Stimulated activated CD8-positive, alpha-beta memory T cell treated with anti-CD3 and anti-CD28 coated beads, Interleukin-4, amount 100 ng/mL, for 24 hours (primary cell): ENCODE measurements around the gene DUOXA1.
"Not testable (repeated sequence)": the region's sequence is repeated elsewhere in the genome, so short reads cannot be mapped to it uniquely, and the experiment has no call there.

ENCODE experiments used
- DNase-seq: peaks from one replicate; pipeline ENCODE4 v3.0.0-alpha.2; 2020; ENCODE audit warnings: low read depth

The DUOXA1 gene

DNA sequence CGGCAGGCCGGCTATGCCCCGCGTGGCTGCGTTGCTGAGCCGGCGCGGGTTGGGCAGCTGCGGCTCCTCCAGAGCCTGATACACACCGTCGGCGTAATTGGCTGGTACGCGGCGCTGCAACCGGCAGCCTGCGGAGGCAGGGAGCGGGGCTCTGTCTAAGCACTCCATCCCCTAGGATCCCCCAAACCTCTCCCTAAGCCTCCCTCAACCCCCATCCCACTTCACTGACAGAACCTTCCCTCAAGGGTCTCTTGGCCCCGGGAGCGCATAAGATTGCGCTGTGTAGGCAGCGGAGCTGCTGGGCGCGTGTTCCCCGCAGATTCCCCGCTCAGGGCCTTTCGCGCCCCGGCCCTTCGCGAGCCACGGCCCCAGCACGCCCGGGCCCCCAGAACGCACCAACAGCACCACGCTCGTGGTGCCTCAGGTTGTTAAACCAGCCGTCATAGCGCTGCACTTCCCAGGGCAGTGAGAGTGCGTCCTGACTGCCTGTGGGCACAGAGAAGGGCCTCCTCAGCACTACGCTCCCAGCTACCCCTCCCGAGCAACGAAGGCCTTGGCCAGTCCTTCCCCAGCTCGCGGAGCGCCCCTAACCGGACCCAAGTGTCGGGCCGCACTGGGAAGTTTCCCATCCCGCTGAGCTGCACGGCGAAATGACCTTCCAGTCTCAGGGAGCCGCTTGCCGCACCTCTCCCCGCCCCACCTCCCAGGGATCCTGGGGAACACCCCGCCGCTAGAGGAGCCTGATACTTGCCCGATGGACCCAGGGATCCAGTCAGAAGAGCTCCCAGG is 16.9 kb downstream of the DUOXA1 start:
- no peak for DNase-seq

DNA sequence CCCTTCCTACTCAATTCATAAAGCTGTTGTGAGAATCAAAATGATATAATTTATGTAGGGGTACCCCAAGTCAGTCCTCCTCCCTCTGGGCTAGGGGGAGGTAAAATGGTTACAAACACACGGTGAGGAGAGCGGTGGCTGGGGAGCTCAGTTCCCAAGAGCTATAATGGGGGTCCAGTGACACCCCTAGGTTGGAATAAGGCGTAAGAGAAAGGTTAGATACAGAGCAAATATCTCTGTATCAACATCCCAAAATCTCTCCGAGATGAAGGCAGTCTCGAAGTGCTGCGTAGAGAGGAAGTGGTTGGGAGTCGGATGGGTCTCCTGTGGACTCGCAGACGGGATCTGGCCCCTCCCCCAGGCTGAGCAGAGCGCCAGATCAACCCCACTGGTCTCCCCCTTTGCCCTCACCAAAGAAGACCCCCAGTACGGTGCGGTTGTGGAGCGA is 17.5 kb downstream of the DUOXA1 start:
- DNase-seq, result no peak

DNA sequence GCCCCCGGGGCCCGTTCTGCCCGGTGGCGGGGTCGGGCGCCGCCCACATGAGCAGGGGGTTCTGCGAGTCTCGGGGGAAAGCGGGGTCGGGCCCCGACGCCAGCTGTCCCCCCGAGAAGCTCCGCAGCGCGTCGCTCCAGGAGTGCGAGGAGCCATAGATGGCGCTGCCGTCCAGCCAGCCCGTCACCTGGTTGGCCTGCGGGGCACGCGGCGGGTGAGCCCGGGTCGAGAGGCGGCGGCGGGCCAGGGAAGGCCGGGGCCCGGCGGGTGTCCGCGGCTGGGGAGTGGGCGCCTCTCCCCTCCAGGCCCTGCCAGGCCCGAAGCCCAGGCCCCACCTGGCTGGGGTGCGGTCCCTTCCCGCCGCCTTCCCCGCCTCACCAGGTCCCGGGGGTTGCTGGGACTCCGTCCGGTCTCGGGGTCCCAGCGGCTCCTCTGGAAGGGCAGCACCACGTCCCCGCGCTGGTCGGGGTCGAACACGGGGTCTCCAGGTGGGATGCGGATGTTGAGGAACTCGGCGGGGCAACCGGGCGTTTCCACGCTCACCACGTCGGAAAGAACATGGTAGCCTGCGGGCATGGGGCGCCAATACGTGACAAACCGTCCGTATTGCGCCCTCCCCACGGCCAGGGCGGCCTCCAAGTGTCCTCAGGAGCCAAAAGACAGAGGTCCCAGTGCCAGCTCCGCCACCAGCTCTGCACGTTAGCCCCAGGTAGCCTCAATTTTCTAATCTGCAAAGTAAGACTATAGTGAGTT is 18.1 kb downstream of the DUOXA1 start:
- no peak for DNase-seq

DNA sequence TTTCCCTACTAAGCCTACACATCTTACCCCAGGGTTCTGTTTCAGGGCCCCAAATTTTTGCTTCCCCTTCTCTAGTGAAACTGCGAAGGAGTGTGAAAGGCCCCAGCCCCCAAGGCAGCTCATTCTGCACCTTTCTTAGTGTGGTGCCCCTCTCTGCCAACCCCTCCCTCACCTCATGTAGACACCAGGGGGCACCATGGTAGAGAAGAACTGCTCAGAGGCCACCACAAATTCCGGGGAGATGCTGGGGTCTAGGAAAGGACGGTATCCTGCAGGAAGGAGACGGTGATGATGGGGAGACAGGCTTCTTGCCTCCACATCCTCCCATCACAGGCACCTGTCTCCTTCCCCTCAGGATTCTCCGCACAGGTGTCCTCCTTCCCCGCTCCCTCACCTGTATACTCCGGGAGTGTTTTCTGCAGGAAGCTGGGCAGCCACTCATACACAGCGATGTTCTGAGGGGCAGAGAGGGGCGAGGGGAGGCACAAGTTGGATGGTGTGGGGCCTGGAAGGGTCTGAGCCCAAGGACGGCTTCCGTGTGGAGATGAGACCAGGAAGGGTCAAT is 19.3 kb downstream of the DUOXA1 start:
- no peak for DNase-seq

DNA sequence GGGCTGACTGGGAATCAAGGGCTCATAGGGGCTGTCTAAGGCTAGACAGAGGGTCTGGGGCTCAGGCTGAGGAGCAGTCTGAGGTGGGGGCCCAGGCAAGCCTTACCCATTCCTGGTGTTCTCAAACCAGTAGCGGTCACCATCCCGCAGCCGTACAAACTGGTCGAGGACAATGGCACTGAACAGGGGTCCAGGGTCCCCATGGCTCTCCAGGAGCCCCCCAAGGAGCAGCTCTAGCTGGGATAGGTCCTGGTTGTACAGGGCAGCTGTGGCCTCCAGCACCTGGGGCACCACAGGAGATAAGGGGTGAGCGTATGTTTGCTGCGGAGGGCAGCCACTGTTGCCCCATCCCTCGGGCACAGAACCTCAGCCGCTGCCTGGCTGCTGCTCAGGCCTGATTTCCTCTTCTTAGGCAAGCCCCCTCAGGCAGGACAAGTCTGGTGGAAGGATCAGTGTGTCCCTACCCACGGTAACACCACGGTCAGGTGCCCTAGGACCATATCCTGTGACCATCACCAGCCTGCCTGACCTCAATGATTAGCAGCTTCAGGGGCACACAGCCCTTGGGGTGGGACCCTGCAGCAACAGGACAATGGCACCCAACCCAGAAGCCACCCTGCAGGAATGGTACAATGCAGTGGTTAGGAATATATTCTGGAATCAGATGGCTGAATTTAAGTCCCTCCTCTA is 21.6 kb downstream of the DUOXA1 start:
- no peak for DNase-seq

DNA sequence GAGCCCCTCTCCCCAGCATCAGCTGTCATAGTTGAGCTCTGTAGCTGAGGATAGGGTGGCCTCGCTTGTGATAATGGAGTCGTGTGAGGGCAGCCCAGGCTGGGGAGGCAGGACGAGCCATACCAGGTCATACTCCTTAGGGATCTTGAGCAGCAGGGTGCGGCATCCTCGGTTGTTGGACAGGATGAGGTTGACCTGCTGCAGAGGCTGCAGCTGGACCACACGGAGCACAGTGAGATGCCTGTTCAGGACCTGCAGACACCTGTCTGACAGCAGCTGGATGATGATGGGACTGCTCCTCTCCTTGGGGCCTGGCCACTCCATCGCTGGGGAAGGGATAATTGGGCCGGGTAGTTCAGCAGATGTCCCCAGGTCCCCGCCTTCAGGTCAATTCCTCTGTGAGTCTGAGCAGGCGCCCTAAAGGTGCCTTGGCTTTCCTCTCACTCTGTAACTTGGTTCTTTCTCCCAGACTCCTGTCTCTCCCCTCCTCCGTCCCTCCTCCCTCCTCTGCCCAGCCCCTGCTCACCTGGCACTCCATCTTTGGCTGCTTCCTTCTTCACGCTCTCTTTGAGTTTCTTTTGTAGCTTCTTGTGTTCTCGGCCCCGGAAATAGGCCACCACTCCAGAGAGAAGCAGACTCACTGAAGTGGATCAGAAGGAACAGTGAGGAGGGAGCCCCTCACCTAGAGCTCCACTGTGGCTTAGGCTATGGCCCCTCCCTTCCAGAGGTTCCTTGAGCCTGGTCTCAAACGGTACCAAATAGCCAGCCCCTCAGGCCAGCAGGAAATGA is 23.5 kb downstream of the DUOXA1 start:
- DNase-seq, result no peak

DNA sequence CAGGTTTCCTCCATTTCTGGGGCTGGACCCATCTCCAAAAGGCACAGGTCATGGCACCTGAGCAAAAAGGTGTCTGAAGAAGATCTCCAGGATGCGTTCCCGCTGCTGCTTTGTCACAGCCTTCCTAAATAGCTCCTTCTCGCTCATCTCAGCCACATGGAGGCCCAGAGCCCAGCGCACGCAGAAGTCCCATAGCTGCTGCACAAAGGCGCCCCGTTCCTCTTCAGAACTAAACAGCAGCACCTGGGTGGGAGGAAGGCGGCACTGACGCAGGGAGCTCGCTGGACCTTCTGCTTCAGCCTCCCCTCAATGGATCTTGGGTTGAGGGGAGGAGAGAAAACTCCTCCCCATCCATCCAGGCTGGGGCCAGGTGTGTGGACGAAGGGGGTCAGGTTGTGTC is 24.1 kb downstream of the DUOXA1 start:
- no peak for DNase-seq

DNA sequence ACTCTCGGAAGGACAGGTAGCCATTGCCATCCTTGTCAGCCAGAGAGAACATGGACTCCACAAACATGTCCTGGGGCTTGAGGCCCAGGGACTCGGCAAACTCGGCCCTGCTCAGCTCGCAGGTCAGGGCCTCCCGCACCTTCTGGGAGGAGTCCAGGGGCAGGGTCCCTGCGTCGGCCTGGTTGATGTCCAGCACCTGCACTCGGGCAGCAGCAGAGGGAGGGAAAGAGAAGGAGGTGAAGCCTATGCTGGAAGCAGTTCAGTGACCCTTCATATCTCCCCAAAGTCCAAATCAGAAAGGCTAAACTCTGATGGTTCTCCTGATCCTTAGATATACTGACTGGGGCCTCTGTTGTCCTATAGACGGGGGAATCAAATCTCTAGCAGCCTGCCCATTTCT is 25.5 kb downstream of the DUOXA1 start:
- not testable (repeated sequence) for DNase-seq

DNA sequence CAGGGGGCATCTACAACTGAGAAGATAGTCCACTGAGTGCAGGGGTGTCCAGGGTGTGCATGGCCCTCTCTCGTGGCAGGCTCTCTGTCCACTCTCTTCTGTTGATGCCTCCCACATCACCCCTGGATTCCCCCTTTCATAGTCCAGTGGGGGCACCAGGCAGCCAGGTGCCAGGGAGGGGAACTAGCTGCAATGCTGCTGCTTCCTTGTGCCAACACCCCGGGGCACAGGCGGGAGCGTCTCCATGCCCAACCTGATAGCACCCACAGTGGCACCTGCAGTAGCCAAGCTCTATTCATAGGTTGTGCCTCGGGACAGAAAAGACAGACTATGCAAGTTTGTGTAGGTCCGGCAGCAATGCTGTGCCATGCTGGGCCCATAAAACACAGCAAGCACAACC is 27.5 kb downstream of the DUOXA1 start:
- DNase-seq, result no peak

DNA sequence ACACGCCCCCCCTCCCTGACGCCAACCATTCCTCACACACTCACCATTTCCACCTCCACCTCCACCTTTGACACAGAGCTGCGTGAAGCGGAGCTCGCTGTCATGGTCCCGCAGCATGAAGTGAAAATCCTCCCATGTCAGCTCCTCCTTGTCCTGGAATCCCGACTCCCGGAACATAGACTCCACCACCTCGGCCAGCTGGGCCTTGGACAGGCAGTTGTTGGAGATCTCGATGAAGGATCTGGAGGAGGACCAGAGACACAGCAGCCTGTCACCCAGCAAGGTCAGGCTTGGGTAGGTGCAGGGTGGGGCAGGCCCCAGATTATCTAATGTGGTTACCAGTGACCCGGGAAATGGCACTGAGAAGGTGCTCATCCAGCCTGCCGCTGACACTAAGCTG is 27.9 kb downstream of the DUOXA1 start:
- no peak for DNase-seq

DNA sequence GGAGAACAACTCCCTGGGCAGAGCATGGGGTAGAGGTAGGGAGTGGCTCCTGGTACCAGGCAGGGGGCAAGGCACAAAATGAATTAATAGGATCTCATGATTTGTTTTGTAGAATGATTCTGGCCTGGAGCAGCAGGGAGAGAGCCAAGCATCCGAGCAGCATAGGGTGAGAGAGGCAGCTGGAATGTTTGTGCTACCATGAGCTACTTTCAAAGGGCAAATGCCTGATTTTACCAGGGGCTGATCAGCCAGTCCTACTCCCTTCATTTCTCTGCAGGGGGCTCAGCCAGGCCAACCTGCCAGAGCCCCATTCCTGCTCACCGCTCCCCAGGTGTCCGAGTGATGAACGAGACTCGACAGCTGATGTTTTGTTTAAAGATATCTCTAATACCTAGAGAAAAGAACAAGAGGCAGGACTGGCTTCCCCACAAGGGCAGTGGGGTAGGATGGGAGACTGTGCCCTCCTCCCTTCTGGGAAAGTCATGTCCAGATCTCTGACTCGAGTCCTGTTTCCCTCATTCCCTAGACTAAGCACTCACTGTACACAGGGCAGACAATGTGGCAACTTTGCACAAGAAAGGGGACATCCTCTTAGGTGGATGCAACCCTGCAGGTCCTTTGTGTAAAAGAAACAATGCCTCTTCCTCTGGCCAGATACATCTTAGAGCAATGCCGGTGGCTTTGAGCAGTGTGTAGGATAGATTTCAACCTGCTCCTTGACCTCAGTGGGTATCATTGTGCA is 28.6 kb downstream of the DUOXA1 start:
- no peak for DNase-seq

DNA sequence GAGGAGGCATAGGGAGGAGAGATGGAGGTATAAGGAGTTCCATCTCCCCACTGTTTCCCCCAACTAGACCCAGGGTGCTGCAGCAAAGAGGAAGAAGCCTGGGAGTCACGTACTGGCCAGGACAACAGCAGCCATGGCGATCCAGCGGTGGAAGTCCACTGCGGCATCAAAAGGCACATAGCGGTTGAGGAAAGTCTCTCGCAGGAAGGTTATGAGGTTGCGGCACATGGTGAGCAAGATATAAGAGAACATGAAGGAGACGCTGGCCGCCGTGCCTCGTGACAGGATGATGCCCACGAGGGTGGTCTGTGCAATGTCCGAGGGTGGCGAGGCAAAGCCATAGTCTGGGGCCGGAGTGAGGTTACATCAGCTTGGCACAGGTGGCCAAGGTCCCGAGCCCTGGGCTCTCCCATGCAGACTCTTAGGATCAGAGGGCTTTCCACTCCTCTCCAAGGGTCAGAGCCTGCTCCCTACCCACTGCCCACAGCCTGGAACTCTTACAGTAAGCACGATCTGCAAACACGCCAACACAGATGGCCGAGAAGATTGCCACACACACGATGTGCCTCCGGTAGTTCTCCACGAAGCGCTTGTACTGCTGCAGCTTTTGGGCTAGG is 30.0 kb downstream of the DUOXA1 start:
- no peak for DNase-seq

DNA sequence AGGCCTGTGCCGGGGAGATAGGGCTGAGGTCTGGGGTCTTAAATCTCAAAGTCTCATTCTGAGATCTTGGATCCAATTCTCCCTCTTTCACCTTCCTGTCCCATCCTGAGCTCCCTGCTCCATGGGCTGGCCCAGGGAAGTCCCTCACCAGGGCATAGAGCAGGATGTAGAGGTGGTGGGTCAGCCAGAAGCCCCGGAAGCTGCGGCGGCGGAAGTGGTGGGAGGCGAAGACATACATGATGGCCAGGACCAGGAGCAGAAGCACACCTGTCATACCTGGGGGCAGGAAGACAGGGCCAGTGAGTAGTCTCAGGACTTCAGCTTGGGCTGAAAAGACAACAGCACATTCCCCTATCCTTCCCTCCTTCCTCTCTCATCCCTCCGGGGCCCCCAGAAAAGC is 32.2 kb downstream of the DUOXA1 start:
- DNase-seq, result no peak

DNA sequence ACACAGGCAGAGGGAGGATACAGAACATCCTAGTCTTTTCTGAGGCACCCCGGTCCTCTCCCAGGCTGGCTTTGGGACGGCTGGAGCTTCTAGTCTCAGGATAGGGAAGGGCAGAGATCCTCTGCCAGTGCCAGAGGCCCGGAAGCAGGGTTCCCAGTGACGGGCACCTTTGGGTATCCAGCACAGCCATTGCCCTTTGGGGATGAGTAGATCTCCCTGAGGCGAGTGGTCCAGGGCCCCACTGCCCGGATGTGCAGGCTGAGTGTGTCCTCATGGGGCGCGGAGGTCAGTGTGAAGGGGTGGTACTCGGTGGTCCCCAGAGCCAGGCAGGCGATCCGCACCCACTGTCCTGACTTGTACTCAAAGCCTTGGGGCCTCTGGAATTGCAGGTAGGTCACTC is 34.0 kb downstream of the DUOXA1 start:
- DNase-seq, result no peak

DNA sequence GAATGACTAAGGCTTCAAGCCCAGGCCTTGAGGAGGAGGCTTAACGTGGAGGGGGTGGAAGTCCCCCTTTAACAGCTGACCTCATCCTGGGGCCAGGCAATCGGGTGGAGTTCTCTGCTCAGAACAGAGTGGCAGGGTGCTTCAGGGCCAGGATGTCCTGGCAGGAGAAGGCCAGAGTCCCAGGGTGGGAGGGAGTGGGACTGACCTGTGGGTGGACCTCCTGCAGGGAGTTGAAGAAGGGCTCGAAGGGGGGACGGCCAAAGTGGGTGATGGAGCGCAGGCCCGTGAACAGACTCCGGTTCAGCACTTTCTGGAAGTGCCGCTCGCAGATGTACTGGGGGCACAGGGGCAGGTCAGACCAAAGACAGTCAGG is 35.3 kb downstream of the DUOXA1 start:
- DNase-seq, result no peak

DNA sequence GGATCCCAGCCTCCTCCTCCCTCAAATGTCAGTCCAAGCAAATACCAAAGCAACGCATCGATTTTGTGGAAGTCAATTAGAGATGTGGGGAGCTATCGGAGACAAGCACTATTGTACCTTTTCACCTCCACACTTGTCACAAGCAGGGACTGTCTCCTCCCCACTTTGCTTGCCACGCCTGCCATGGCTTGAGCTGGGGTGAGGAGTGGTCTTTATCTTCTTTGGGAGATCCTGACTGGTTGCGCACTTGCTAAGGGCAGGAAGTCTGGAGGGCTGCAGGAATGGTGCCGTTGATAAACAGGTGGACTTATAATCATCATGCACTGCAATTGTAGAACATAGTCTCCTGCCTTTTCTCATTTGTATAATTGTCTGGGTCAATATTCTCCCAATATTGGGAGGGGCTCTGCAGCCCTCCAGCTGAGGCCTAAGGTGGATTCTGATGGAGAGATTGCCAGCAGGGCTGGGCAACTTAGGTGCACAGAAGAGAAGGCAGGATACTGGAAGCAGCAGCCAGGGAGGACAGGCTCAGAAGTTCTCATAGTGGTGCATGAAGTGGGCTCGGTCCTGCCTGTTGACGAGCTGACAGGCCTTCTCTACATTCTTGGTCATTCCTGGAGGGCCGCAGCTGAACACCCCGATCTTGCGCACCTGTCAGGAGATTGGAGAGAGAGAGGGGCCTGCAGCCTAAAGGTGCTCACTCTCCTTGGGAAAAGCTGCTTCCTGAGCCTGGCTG is 35.9 kb downstream of the DUOXA1 start:
- no peak for DNase-seq

DNA sequence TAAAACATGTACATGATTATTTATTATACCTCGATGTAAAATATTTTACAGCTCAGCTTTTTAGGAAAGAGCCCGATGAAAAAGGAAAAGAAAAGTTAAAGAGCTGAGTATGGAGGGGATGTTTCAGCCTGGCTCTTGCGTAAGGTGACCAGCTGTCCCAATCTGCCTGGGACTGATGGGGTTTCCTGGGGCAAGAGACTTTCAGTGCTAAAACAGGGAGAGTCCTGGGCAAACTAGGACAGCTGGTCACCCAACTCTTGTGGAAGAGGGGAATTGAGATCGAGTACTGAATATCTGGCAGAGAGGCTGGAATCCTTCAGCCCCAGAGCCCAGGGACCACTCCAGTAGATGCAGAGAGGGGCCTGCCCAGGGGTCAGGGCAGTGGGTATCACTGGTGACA is 36.7 kb downstream of the DUOXA1 start:
- no peak for DNase-seq

DNA sequence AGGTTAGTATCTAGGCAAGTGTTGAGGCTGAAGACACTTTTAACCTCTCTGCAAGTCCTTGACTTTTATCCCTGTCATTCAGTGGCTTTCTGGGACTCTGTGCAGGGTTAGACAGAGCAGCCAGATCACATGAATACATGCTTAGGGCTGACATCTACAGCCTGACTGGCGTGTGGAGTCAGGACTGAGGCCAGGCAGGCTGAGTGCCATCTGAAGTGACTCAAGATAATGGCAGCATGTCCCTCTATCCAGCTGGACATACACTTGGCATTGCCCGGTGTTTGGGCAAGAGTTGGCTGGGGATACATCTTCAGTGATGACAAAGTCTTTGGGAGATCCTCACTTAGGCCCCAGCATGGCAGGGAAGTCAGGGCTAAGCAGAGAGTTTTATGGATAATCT is 38.1 kb downstream of the DUOXA1 start:
- no peak for DNase-seq

DNA sequence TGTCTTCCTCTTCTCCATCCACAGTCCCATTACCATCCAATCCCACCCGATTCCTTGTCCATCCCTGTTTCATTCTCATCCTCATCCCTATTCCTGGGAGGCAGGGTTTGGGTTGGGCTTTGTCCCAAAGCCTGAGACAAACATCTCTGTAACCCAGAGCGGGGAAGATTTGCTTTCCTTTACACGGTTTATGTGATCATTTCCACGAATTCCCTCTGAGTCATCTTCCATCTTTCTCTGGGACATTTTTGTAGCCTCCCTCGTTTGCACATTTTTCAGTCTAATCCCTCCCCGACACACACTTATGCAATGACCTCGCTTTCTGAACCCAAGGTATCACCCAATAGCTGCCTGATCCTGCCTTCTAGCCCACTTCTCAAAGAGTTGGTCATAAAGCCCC is 38.5 kb downstream of the DUOXA1 start:
- no peak for DNase-seq
